Measurements from ENCODE around the gene LILRB3.
"Not testable (repeated sequence)": the region's sequence is repeated elsewhere in the genome, so short reads cannot be mapped to it uniquely, and the experiment has no call there.

Gene LILRB3

GRCh38 chr19:54209811-54210494, 12.9 kb downstream of the LILRB3 start:
- DNase-seq (ENCODE audit: low spot score), result peak; percentile 97

DNA sequence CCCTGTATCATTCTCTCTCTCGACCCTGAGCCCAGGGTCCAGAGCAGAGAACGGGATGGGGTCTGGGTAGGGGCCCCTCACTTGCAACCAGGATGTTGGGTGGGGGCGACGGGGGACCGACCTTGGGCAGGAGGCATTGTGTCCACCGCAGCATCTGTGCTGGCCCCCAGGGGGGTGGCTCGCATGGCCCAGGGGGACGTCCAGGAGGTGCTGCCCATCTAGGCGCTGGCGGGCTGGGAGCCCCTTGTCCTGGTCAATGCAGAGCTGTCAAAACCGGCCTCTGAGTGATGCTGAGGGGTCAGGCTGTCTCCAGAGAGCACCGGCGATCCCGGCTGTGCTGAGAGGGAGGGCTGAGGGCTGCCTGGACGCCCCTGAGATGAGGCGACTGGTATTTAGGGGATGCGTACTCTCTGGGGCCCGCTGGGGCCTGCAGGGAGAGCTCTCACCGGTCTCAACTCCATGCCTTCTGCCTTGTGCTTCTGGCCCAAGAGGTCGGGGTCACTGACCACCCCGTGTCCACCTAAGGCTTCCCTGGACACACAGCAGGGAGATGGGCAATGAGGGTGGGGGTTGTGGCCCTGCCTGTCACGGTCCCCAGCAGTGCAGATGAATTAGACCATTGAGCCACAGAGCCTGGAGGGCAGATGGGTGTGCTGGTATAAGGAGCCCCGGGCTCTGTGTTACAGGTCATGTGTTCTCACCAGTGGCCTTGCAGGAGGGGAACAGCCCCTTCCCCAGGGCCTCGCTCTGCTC, 13.6 kb downstream of the LILRB3 start:
- DNase-seq (ENCODE audit: low spot score), result peak; percentile 74

DNA sequence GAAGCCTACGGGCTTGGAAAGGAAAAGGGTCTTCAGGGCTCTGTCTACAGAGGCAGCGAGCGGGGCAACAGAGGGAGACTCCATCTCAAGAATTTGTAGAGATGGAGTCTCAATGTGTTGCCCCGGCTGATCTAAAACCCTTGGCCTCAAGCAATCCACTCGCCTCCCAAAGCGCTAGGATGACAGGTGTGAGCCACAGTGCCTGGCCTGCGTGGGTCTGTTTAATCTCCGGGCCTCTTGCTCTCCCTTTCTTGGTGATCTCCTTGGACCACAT, 14.1 kb downstream of the LILRB3 start:
- DNase-seq (ENCODE audit: low spot score), result no peak

GRCh38 chr19:54207983-54208783, 14.6 kb downstream of the LILRB3 start:
- peak; percentile 93 for DNase-seq (ENCODE audit: low spot score)

DNA sequence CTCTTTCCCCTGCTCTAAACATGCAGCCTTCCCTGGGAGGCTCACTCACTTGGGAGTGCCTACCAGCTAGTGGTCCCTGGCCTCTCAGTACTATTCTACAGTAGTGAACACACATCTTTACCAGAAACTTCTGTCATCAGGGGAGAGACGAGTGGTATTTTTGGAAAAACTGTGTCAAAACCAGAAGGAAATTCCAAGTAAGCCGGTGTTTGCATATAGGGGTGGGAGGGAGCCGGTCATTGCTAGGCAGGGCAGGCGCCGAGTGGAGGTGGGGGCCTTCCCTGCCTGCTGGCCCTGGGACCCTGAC, 15.2 kb downstream of the LILRB3 start:
- DNase-seq (ENCODE audit: low spot score), result no peak

DNA sequence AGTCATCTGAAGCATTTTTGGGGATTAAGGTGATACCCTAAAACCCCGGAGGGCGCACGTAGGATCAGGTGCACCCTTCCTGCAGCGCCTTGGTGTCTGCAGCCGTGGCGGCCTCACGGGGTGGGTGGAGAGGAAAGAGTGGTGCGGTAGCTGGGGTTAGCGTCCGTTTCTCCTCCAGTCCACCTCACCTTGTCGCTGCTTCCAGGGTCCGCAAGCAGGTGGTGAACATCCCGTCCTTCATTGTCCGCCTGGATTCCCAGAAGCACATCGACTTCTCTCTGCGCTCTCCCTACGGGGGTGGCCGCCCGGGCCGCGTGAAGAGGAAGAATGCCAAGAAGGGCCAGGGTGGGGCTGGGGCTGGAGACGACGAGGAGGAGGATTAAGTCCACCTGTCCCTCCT, 15.6 kb downstream of the LILRB3 start:
- DNase-seq (ENCODE audit: low spot score), result not testable (repeated sequence)

DNA sequence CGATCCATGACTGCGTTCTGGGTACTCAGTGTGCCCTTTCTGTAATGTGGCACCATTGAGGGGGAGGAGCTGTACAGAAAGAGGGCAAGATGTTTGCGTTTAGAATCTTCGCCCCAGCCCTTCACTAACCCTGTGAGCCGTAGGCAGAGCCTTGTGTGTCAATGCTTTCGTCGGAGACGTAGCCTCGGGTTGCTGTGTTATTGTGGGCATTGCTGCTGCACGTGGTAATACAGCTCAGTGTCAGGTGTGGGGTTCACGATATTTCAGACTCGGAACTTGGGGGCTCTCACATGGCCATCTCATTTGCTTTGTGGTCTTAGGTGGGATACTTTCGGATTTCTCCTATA, 16.0 kb downstream of the LILRB3 start:
- no peak for DNase-seq (ENCODE audit: low spot score)

DNA sequence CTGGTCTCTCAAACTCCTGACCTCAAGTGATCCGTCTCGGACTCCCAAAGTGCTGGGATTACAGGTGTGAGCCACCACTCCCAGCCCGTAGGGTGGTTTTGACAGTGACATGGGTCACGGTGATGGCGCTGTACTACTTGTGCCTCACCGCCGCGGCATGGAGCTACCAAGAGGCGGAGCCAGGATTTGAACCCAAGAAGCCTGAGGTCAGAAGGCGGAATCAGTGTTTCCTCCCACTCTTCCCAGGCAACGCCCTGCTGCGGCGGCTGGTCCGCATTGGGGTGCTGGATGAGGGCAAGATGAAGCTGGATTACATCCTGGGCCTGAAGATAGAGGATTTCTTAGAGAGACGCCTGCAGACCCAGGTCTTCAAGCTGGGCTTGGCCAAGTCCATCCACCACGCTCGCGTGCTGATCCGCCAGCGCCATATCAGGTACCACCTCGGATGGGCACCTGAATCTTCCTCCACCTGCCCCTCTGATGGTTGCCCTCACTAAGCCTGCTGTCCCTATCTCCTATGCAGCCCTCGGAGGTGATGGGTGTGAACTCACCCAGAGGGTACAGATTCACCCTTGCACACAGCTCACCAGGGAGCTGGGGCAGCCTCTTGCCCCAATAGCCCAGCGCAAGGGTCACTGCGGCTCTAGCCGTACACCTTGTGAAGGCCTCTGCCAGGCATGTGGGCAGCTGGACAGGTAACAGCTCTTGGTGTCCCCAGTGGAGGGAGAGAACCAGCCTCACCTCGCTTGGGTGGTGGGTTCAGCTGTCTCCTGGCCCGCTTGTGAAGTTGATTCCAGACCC, 16.6 kb downstream of the LILRB3 start:
- DNase-seq (ENCODE audit: low spot score), result no peak

DNA sequence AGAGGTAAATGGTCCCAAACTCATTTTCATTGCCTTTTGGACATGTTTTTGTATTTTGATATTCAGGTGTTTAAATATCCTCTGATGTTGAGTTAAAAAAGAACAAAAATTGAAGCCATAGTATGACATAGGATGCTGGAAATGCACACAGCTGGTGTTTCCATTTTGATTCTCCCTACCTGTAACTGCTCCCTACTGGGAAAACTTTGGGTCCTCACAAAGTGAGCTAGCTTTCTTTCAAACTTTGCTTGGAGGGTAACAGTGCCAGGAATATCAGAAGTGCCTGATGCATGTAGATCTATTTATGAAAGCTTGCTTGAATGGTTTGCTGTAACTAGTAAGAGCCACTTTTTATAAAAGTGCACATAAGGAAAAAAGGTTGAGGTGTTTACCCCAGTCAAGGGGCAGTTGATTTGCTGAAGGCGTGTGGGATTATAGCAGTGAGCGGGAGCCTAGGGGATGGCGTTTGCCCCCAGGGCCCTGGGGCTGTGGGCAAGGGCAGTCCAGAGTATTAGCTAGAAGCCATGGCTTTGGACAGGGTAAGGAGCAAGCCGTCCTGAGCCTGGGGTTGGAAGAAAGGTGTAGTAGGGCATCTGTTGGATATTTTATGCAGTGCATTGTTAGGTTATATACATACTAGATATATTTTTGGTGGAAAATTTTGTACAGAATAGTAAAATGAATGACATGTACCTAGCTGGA, 17.9 kb downstream of the LILRB3 start:
- no peak for DNase-seq (ENCODE audit: low spot score)

DNA sequence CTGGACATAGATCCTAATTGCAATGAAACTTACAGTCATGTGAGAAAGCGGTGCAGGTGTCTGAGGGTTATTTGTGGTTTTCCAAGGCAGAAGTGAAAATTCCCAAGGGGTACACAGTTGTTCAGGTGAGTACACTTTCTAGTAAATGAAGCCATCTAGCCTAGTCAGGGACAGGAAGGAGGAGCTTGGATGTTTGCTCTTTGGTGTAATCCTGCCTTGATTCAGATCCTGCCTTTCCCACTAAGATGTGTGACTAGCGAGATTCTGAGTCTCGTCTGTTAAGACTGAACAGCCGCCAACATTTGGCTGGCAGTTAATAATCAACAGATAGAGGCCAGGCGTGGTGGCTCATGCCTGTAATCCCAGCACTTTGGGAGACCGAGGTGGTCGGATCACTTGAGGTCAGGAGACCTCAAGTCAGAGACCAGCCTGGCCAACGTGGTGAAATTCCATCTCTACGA, 19.6 kb downstream of the LILRB3 start:
- DNase-seq (ENCODE audit: low spot score), result no peak

DNA sequence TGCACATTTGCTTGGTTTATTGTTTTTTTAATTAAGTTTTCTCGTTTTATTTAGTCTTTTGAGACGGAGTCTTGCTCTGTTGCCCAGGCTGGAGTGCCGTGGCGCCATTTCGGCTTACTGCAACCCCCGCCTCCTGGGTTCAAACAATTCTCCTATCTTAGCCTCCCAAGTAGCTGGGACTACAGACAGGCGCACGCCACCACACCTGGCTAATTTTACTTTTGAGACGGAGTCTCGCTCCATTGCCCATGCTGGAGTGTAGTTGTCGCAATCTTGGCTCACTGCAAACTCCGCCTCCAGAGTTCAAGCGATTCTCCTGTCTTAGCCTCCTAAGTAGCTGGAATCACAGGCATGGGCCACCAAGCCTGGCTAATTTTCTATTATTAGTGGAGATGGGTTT, 20.8 kb downstream of the LILRB3 start:
- DNase-seq (ENCODE audit: low spot score), result no peak

DNA sequence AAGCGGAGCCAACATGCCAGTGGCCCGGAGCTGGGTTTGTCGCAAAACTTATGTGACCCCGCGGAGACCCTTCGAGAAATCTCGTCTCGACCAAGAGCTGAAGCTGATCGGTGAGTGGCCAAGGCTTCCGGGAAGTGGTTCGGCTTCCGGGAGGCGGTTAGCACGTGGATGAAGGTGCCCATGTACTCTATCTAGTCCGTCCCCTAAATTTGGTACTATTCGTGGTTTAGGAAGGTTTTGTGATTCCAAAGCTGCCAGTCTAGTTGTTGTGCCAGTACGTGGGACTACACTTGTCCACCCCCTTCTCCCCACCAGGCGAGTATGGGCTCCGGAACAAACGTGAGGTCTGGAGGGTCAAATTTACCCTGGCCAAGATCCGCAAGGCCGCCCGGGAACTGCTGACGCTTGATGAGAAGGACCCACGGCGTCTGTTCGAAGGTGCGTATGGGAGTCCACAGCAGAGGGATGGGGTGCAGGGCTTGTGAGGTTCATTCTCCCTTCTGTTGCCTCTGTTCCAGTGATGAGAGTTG, 21.6 kb downstream of the LILRB3 start:
- DNase-seq (ENCODE audit: low spot score), result no peak

GRCh38 chr19:54199401-54199800, 23.4 kb downstream of the LILRB3 start:
- DNase-seq (ENCODE audit: low spot score), result no peak

GRCh38 chr19:54197121-54197520, 25.7 kb downstream of the LILRB3 start:
- no peak for DNase-seq (ENCODE audit: low spot score)

GRCh38 chr19:54196536-54196935, 26.3 kb downstream of the LILRB3 start:
- DNase-seq (ENCODE audit: low spot score), result no peak

DNA sequence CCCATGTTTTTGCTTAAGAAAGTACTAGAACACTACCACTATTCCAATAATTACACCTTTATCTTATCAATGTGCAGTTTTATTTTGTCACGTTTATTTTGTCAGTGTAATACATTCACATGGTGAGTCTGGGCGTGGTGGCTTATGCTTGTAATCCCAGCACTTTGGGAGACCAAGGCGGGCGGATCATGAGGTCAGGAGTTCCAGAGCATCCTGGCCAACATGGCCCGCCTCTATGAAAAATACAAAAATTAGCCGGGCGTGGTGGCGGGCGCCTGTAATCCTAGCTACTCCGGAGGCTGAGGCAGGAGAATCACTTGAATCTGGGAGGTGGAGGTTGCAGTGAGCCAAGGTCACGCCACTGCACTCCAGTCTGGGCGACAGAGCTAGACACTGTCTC, 28.3 kb downstream of the LILRB3 start:
- DNase-seq (ENCODE audit: low spot score), result not testable (repeated sequence)

GRCh38 chr19:54193011-54193410, 29.8 kb downstream of the LILRB3 start:
- no peak for DNase-seq (ENCODE audit: low spot score)

GRCh38 chr19:54191811-54192453, 30.9 kb downstream of the LILRB3 start:
- no peak for DNase-seq (ENCODE audit: low spot score)

GRCh38 chr19:54191011-54191810, 31.6 kb downstream of the LILRB3 start, which contains the start of gene TSEN34:
TSEN34 (plus strand) TSS chr19:54191308; CDS start chr19:54191365, 57 bp downstream.
- no peak for DNase-seq (ENCODE audit: low spot score)

GRCh38 chr19:54190503-54191010, 32.2 kb downstream of the LILRB3 start:
- peak; percentile 99 for DNase-seq (ENCODE audit: low spot score)
